Hematopoietic multipotent progenitor cell treated with erythropoietin and hydrocortisone succinate and interleukin-3 and kit ligand, for 4 days (in vitro differentiated cells): Measurements from ENCODE around the gene LUZP2.
"Not testable (repeated sequence)": the region's sequence is repeated elsewhere in the genome, so short reads cannot be mapped to it uniquely, and the experiment has no call there.

Experiments
- DNase-seq: peaks from one replicate; pipeline ENCODE4 v3.0.0-alpha.2; 2015

Gene LUZP2

GRCh38 chr11:24932110-24933000, 435.5 kb downstream of the LUZP2 start:
- no peak for DNase-seq

- no peak for DNase-seq
Measured at GRCh38 chr11:24934733-24935439, 438.0 kb downstream of the LUZP2 start.

- DNase-seq: no peak
Measured at GRCh38 chr11:24944891-24945290, 448.0 kb downstream of the LUZP2 start.

GRCh38 chr11:24949406-24949805, 452.6 kb downstream of the LUZP2 start:
- no peak for DNase-seq

GRCh38 chr11:24963852-24964251, 467.0 kb downstream of the LUZP2 start:
- no peak for DNase-seq

GRCh38 chr11:24965748-24966147, 468.9 kb downstream of the LUZP2 start:
- DNase-seq: no peak

- DNase-seq: not testable (repeated sequence)
Measured at GRCh38 chr11:24993903-24994302, 497.1 kb downstream of the LUZP2 start.

GRCh38 chr11:24999929-25000328, 503.1 kb downstream of the LUZP2 start:
- DNase-seq: not testable (repeated sequence)

GRCh38 chr11:25037431-25037830, 540.6 kb downstream of the LUZP2 start:
- no peak for DNase-seq

GRCh38 chr11:25038131-25038530, 541.3 kb downstream of the LUZP2 start:
- DNase-seq: no peak

GRCh38 chr11:25039165-25039564, 542.3 kb downstream of the LUZP2 start:
- no peak for DNase-seq

GRCh38 chr11:25048632-25049031, 551.8 kb downstream of the LUZP2 start:
- DNase-seq: no peak

GRCh38 chr11:25052844-25053243, 556.0 kb downstream of the LUZP2 start:
- no peak for DNase-seq

GRCh38 chr11:25057861-25058260, 561.0 kb downstream of the LUZP2 start:
- DNase-seq: no peak

- DNase-seq: no peak
Measured at GRCh38 chr11:25065746-25066145, 568.9 kb downstream of the LUZP2 start.

- DNase-seq: no peak
Measured at GRCh38 chr11:25066706-25067105, 569.9 kb downstream of the LUZP2 start.

- DNase-seq: no peak
Measured at GRCh38 chr11:25068451-25068850, 571.6 kb downstream of the LUZP2 start.

GRCh38 chr11:25094085-25094802, 597.4 kb downstream of the LUZP2 start:
- no peak for DNase-seq

GRCh38 chr11:25119416-25119815, 622.6 kb downstream of the LUZP2 start:
- DNase-seq: no peak
